ENCODE data around the gene TIA1. TPM values are rescaled to one million over a fixed set of nuclear protein-coding genes. Genes with fewer than 3 reads are reported as not detected.
"Not testable (repeated sequence)": the region's sequence is repeated elsewhere in the genome, so short reads cannot be mapped to it uniquely, and the experiment has no call there.

Gene TIA1
- total RNA-seq, 4 donors from 2014 or later, result 132 to 229 (median 175) TPM

DNA sequence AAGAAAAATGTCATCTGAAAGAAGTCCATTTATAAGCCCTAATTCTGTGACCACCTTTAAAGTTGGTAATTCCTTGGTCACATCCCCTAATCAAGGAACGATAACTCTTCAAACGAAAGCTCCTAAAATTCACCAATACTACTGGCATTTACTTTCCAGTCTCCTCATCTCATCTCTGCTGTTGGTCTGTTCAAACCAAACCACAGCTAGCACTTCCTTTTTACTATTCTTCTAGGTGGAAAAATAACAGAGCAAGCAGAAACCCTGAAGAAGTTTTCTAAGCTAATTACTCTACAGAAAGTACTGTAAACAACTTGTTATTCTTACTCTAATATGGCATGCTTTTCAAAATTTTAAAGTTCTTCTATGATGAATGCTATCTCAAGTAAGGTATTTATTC, 21.6 kb downstream of the TIA1 start:
- no peaks in the 10 kb centered on the region for H3K9me3 ChIP-seq
- no peak overlapping the region for H3K27ac ChIP-seq
- DNase-seq, result no peak
- H3K4me1 ChIP-seq, result no peaks in the 10 kb centered on the region
- H3K27me3 ChIP-seq, result no peaks in the 10 kb centered on the region
- H3K36me3 ChIP-seq, result peaks cover 0 to 94% (median 0%) of the 10 kb centered on the region in 3 donors
- TF ChIP-seq POLR2A (IDR thresholded peaks at IDR 0.05), result no peak
- TF ChIP-seq, protein P1, sequence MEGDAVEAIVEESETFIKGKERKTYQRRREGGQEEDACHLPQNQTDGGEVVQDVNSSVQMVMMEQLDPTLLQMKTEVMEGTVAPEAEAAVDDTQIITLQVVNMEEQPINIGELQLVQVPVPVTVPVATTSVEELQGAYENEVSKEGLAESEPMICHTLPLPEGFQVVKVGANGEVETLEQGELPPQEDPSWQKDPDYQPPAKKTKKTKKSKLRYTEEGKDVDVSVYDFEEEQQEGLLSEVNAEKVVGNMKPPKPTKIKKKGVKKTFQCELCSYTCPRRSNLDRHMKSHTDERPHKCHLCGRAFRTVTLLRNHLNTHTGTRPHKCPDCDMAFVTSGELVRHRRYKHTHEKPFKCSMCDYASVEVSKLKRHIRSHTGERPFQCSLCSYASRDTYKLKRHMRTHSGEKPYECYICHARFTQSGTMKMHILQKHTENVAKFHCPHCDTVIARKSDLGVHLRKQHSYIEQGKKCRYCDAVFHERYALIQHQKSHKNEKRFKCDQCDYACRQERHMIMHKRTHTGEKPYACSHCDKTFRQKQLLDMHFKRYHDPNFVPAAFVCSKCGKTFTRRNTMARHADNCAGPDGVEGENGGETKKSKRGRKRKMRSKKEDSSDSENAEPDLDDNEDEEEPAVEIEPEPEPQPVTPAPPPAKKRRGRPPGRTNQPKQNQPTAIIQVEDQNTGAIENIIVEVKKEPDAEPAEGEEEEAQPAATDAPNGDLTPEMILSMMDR (IDR thresholded peaks at IDR 0.05), result no peak
- no peak overlapping the region for H3K4me3 ChIP-seq

DNA sequence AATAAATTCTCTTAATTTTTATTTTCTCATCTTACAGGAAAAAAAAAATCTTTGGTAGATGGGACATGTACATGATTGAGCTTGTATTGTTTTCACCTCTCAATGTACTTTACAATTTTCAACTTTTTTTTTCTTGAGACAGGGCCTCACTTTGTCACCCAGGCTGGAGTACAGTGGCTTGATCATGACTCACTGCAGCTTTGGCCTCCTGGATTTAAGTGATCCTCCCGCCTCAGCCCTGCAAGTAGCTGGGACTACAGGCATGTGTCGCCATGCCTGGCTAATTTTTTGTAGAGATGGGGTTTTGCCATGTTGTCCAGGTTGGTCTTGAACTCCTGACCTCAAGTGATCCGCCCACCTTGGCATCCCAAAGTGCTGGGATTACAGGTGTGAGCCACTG, 25.1 kb downstream of the TIA1 start:
- not testable (repeated sequence) for H3K4me1 ChIP-seq, H3K9me3 ChIP-seq, DNase-seq, H3K27ac ChIP-seq, H3K27me3 ChIP-seq, H3K4me3 ChIP-seq
- H3K36me3 ChIP-seq, result peaks cover 0 to 94% (median 0%) of the 10 kb centered on the region in 3 donors

DNA sequence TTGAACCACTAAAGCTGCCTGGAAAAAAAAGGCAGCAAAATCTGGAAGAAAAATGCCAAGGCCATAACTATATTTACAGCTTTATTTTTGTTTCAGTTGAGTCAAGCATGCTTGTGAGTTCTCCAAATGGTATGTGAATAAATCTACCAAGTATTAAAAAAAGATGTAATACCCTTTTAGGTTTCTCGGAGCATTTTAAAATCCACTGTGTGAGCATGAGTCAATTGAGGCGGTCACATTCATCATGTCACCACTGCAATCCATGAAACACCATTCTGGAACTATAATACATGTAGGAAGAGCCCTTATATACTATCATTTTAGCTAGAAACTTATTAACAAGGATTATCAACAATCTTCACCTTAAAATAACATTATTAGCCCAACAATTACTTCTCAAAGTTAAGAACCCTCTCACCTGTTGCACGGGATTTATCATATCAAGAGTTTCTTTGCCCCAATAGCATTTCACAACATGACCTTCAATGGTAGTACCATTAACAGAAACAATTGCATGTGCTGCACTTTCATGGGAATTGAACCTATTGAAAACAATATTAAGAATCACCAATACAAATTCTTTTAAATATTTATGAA, 33.4 kb downstream of the TIA1 start:
- Histone ChIP-seq H3K27me3 (no peaks in the 10 kb centered on the region), H3K9me3 (no peaks in the 10 kb centered on the region), H3K4me3 (no peak overlapping the region), H3K4me1 (no peaks in the 10 kb centered on the region), H3K36me3 (peaks cover 0 to 84% (median 0%) of the 10 kb centered on the region in 3 donors), H3K27ac (no peak overlapping the region)
- no peak for DNase-seq
- TF ChIP-seq, protein P1 (IDR thresholded peaks at IDR 0.05), result no peak
- TF ChIP-seq POLR2A (IDR thresholded peaks at IDR 0.05), result no peak

DNA sequence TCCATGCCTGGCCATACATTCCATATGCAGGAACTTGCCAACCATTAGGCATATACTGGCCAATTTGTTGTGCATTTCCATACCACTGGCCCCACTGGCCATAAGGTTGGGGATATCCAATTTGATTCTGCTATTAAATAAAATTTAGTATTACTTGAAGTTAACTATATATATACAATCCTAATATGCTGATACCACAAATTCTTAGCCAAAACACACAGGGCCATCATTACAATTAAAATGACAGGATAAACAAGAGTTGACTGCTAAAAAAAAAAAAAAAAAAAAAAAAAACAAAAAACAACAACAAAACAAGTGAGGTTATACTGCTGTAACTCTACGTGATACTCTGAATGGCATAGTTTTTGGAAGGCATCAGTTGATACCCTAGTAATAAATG, 34.1 kb downstream of the TIA1 start:
- no peak overlapping the region for H3K4me3 ChIP-seq
- TF ChIP-seq POLR2A (IDR thresholded peaks at IDR 0.05), result no peak
- TF ChIP-seq, protein P1 (IDR thresholded peaks at IDR 0.05), result no peak
- no peaks in the 10 kb centered on the region for H3K4me1 ChIP-seq
- H3K9me3 ChIP-seq, result no peaks in the 10 kb centered on the region
- H3K27ac ChIP-seq, result no peak overlapping the region
- no peak for DNase-seq
- H3K27me3 ChIP-seq, result no peaks in the 10 kb centered on the region
- H3K36me3 ChIP-seq, result peaks cover 0 to 77% (median 0%) of the 10 kb centered on the region in 3 donors

DNA sequence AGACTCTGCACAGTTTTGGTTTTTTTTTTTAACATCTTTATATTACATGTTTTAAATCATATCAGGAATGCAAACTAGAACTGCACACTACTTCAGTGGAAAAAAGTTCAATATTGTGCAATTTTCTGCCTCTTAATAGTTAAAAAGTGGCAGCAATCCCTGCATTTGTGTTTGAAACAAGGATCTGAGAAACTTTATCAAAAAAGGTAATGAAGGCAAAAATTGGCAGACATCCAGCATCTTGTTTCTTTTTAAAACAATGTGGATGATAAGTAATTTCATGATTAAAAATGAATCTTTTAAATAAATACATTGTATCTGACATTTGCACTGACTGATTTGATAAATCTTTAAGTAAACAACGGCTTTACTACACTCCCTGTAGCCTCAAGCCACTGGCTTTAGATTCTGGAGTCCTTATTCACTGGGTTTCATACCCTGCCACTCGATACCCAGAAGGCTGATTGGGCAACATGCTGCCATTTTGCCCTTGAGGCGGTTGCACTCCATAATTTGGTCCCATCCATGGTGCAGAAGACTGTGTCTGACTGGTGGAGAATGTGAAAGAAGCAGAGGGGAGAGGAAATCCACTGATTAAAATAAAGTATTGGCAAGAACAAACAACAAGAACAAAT, 36.0 kb downstream of the TIA1 start:
- no peaks in the 10 kb centered on the region for H3K27me3 ChIP-seq
- peaks cover 0 to 57% (median 0%) of the 10 kb centered on the region in 3 donors for H3K36me3 ChIP-seq
- TF ChIP-seq, protein P1 (IDR thresholded peaks at IDR 0.05), result no peak
- TF ChIP-seq POLR2A (IDR thresholded peaks at IDR 0.05), result no peak
- H3K27ac ChIP-seq, result no peak overlapping the region
- no peak for DNase-seq
- no peak overlapping the region for H3K4me3 ChIP-seq
- no peaks in the 10 kb centered on the region for H3K4me1 ChIP-seq
- no peaks in the 10 kb centered on the region for H3K9me3 ChIP-seq

DNA sequence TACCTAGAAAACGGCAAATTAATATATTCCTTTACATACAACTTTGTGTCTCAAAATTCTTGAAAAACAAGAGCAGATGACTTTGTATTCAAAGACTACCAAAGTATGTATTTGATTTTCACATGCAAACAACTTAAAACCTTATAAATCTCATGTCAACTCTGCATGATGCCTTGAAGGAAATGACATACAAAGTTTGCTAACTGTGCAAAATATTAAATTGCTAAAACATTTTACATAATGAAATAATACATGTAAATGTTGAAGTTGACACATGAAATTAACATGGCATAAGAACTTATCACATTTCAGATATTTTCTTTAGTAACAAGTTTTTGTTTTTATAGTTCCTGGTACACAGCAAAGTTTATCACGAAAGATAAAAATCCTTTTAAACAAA, 36.8 kb downstream of the TIA1 start:
- Histone ChIP-seq H3K4me1 (no peaks in the 10 kb centered on the region), H3K4me3 (no peak overlapping the region), H3K9me3 (no peaks in the 10 kb centered on the region), H3K27me3 (no peaks in the 10 kb centered on the region), H3K36me3 (peaks cover 0 to 49% (median 0%) of the 10 kb centered on the region in 3 donors), H3K27ac (no peak overlapping the region)
- DNase-seq, result no peak
- TF ChIP-seq, protein P1 (IDR thresholded peaks at IDR 0.05), result no peak
- TF ChIP-seq POLR2A (IDR thresholded peaks at IDR 0.05), result no peak
